ENCODE data around the gene MARS2. TPM values are rescaled to one million over a fixed set of nuclear protein-coding genes. Genes with fewer than 3 reads are reported as not detected.
A peak's percentile ranks its signal among the peaks of the same experiment; 100 is the strongest.
"Not testable (repeated sequence)": the region's sequence is repeated elsewhere in the genome, so short reads cannot be mapped to it uniquely, and the experiment has no call there.

MARS2 gene
- total RNA-seq, 4 donors from 2014 or later, result 2.8 to 6.7 (median 4.2) TPM

- peaks cover 4% of the 10 kb centered on the region for H3K27me3 ChIP-seq
- WGBS, 2 donors (ENCODE audit: low coverage in 1 of 2), result 12 to 13% methylated on average over 3 of the region's 3 CpGs
- peak overlapping the region; percentile 20 to 47 for H3K4me3 ChIP-seq
- TF ChIP-seq CTCF (IDR thresholded peaks at IDR 0.05) (no peak), POLR2A (IDR thresholded peaks at IDR 0.05) (no peak), POLR2AphosphoS5 (IDR thresholded peaks at IDR 0.05) (no peak), EP300 (IDR thresholded peaks at IDR 0.05) (no peak)
- H3K36me3 ChIP-seq, result no peaks in the 10 kb centered on the region
- no peaks in the 10 kb centered on the region for H3K9me3 ChIP-seq
- H3K27ac ChIP-seq, result peak overlapping the region in 2 of 4 donors; percentile 67 to 78
- no peaks in the 10 kb centered on the region for H3K4me1 ChIP-seq
- ATAC-seq, result no peak
These were observed 30.6 kb upstream of the MARS2 start for GRCh38 chr2:197674591-197674990.

- Histone ChIP-seq H3K36me3 (no peaks in the 10 kb centered on the region), H3K4me1 (no peaks in the 10 kb centered on the region), H3K4me3 (peak within 1 kb of the TSS; percentile 20 to 47), H3K27ac (peak within 1 kb of the TSS in 3 of 4 donors; percentile 67 to 78 (median 70)), H3K27me3 (peaks cover 4% of the 10 kb centered on the region), H3K9me3 (no peaks in the 10 kb centered on the region)
- ATAC-seq, result no peak
- TF ChIP-seq POLR2A (IDR thresholded peaks at IDR 0.05) (no peak), CTCF (IDR thresholded peaks at IDR 0.05) (no peak), POLR2AphosphoS5 (IDR thresholded peaks at IDR 0.05) (no peak), EP300 (IDR thresholded peaks at IDR 0.05) (no peak)
- WGBS, 2 donors (ENCODE audit: low coverage in 1 of 2), result 29 to 46% methylated on average over 2 to 3 of the region's 3 CpGs
These were observed 29.9 kb upstream of the MARS2 start, which contains the start of gene RFTN2 for GRCh38 chr2:197675246-197675645. TSS of gene RFTN2 (minus strand) at chr2:197675587. CDS start at chr2:197675458, 129 bp downstream.

- no peaks in the 10 kb centered on the region for H3K36me3 ChIP-seq
- 14% methylated on average over 4 to 6 of the region's 6 CpGs for WGBS, 2 donors (ENCODE audit: low coverage in 1 of 2)
- TF ChIP-seq POLR2AphosphoS5 (IDR thresholded peaks at IDR 0.05), result no peak
- no peak for TF ChIP-seq CTCF (IDR thresholded peaks at IDR 0.05)
- no peak for TF ChIP-seq EP300 (IDR thresholded peaks at IDR 0.05)
- no peak for TF ChIP-seq POLR2A (IDR thresholded peaks at IDR 0.05)
- H3K27ac ChIP-seq, result peak overlapping the region in 3 of 4 donors; percentile 67 to 78 (median 70)
- H3K4me3 ChIP-seq, result peak overlapping the region; percentile 20 to 47
- H3K27me3 ChIP-seq, result peaks cover 4% of the 10 kb centered on the region
- no peak for ATAC-seq
- no peaks in the 10 kb centered on the region for H3K4me1 ChIP-seq
- H3K9me3 ChIP-seq, result no peaks in the 10 kb centered on the region
These were observed 29.4 kb upstream of the MARS2 start for GRCh38 chr2:197675711-197676188.

GRCh38 chr2:197677056-197677455, 28.1 kb upstream of the MARS2 start:
- no peaks in the 10 kb centered on the region for H3K4me1 ChIP-seq
- H3K27me3 ChIP-seq, result peaks cover 4% of the 10 kb centered on the region
- no peak overlapping the region for H3K27ac ChIP-seq
- no peak for ATAC-seq
- no peak for TF ChIP-seq POLR2AphosphoS5 (IDR thresholded peaks at IDR 0.05)
- no peak for TF ChIP-seq CTCF (IDR thresholded peaks at IDR 0.05)
- TF ChIP-seq POLR2A (IDR thresholded peaks at IDR 0.05), result no peak
- TF ChIP-seq EP300 (IDR thresholded peaks at IDR 0.05), result no peak
- 65 to 90% methylated on average over 3 of the region's 3 CpGs for WGBS, 2 donors (ENCODE audit: low coverage in 1 of 2)
- no peak overlapping the region for H3K4me3 ChIP-seq
- no peaks in the 10 kb centered on the region for H3K36me3 ChIP-seq
- H3K9me3 ChIP-seq, result no peaks in the 10 kb centered on the region

- TF ChIP-seq POLR2A (IDR thresholded peaks at IDR 0.05) (no peak), POLR2AphosphoS5 (IDR thresholded peaks at IDR 0.05) (no peak), EP300 (IDR thresholded peaks at IDR 0.05) (no peak), CTCF (IDR thresholded peaks at IDR 0.05) (no peak)
- WGBS, 2 donors (ENCODE audit: low coverage in 1 of 2), result 47 to 54% methylated on average over 2 of the region's 2 CpGs
- H3K27me3 ChIP-seq, result peaks cover 4% of the 10 kb centered on the region
- H3K27ac ChIP-seq, result no peak overlapping the region
- no peaks in the 10 kb centered on the region for H3K36me3 ChIP-seq
- no peak overlapping the region for H3K4me3 ChIP-seq
- H3K9me3 ChIP-seq, result no peaks in the 10 kb centered on the region
- no peak for ATAC-seq
- no peaks in the 10 kb centered on the region for H3K4me1 ChIP-seq
These were observed 27.7 kb upstream of the MARS2 start for GRCh38 chr2:197677483-197677882.

GRCh38 chr2:197695206-197695605, 10.0 kb upstream of the MARS2 start:
- not testable (repeated sequence) for H3K4me1 ChIP-seq, H3K4me3 ChIP-seq, ATAC-seq, H3K27ac ChIP-seq, H3K36me3 ChIP-seq, H3K9me3 ChIP-seq, H3K27me3 ChIP-seq
- WGBS, 2 donors (ENCODE audit: low coverage in 1 of 2), result 94 to 96% methylated on average over 4 of the region's 6 CpGs

- H3K9me3 ChIP-seq, H3K27ac ChIP-seq, H3K36me3 ChIP-seq, H3K4me1 ChIP-seq, H3K27me3 ChIP-seq, ATAC-seq, H3K4me3 ChIP-seq: not testable (repeated sequence)
- no CpG with 5 or more reads among the region's 30 CpGs for whole genome bisulfite sequencing, 2 donors (ENCODE audit: low coverage in 1 of 2)
These were observed 9.2 kb upstream of the MARS2 start for GRCh38 chr2:197695971-197696370.

GRCh38 chr2:197696571-197696970, 8.6 kb upstream of the MARS2 start:
- H3K36me3 ChIP-seq, H3K9me3 ChIP-seq, H3K27me3 ChIP-seq, H3K4me1 ChIP-seq, H3K4me3 ChIP-seq, ATAC-seq, H3K27ac ChIP-seq: not testable (repeated sequence)
- WGBS, 2 donors (ENCODE audit: low coverage in 1 of 2), result no CpG with 5 or more reads among the region's 29 CpGs

Data from gastroesophageal sphincter (tissue), 4 donors.